ENCODE measurements around the gene SGCE.

DNA sequence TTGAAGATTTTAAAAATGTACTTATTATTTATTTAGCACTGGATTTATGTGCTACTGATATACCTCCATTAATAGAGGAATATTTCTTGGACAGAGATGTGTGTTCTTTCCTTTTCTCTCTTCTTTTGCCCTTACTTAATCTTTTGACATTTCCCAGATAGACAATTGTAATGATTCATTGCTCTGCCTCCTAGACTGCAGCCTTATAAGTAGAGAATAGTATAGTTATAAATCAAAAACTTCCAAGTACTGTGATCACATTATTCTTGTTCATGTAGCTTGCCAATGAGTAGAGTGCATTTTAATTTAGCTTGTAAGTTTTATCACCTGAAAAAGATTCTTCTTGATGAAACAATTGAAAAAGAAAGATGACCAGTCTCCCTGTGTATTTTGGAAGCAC is 98.7 kb downstream of the SGCE start:
- TF ChIP-seq, protein P1, sequence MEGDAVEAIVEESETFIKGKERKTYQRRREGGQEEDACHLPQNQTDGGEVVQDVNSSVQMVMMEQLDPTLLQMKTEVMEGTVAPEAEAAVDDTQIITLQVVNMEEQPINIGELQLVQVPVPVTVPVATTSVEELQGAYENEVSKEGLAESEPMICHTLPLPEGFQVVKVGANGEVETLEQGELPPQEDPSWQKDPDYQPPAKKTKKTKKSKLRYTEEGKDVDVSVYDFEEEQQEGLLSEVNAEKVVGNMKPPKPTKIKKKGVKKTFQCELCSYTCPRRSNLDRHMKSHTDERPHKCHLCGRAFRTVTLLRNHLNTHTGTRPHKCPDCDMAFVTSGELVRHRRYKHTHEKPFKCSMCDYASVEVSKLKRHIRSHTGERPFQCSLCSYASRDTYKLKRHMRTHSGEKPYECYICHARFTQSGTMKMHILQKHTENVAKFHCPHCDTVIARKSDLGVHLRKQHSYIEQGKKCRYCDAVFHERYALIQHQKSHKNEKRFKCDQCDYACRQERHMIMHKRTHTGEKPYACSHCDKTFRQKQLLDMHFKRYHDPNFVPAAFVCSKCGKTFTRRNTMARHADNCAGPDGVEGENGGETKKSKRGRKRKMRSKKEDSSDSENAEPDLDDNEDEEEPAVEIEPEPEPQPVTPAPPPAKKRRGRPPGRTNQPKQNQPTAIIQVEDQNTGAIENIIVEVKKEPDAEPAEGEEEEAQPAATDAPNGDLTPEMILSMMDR (IDR thresholded peaks at IDR 0.05; ENCODE audit: low read depth, low read length, missing input control): no peak
- TF ChIP-seq RAD21 (IDR thresholded peaks at IDR 0.05) (no peak), TAF1 (conservative IDR thresholded peaks at IDR 0.05) (no peak), RXRA (IDR thresholded peaks at IDR 0.05) (no peak), FOXA1 (IDR thresholded peaks at IDR 0.05) (no peak), GABPA (IDR thresholded peaks at IDR 0.05 in 1 of 2, conservative IDR thresholded peaks at IDR 0.05 in 1 of 2) (no peak), JUND (IDR thresholded peaks at IDR 0.05) (no peak), HNF4G (IDR thresholded peaks at IDR 0.05) (no peak), YY1 (IDR thresholded peaks at IDR 0.05) (no peak), HNF4A (conservative IDR thresholded peaks at IDR 0.05) (no peak)
- TF ChIP-seq, protein P2, sequence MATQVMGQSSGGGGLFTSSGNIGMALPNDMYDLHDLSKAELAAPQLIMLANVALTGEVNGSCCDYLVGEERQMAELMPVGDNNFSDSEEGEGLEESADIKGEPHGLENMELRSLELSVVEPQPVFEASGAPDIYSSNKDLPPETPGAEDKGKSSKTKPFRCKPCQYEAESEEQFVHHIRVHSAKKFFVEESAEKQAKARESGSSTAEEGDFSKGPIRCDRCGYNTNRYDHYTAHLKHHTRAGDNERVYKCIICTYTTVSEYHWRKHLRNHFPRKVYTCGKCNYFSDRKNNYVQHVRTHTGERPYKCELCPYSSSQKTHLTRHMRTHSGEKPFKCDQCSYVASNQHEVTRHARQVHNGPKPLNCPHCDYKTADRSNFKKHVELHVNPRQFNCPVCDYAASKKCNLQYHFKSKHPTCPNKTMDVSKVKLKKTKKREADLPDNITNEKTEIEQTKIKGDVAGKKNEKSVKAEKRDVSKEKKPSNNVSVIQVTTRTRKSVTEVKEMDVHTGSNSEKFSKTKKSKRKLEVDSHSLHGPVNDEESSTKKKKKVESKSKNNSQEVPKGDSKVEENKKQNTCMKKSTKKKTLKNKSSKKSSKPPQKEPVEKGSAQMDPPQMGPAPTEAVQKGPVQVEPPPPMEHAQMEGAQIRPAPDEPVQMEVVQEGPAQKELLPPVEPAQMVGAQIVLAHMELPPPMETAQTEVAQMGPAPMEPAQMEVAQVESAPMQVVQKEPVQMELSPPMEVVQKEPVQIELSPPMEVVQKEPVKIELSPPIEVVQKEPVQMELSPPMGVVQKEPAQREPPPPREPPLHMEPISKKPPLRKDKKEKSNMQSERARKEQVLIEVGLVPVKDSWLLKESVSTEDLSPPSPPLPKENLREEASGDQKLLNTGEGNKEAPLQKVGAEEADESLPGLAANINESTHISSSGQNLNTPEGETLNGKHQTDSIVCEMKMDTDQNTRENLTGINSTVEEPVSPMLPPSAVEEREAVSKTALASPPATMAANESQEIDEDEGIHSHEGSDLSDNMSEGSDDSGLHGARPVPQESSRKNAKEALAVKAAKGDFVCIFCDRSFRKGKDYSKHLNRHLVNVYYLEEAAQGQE (IDR thresholded peaks at IDR 0.05): no peak
- TF ChIP-seq, protein P3, sequence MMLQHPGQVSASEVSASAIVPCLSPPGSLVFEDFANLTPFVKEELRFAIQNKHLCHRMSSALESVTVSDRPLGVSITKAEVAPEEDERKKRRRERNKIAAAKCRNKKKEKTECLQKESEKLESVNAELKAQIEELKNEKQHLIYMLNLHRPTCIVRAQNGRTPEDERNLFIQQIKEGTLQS (IDR thresholded peaks at IDR 0.05): no peak
- TF ChIP-seq, protein P4, sequence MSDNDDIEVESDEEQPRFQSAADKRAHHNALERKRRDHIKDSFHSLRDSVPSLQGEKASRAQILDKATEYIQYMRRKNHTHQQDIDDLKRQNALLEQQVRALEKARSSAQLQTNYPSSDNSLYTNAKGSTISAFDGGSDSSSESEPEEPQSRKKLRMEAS (IDR thresholded peaks at IDR 0.05): no peak
